ENCODE data around the gene EMC8. TPM values are rescaled to one million over a fixed set of nuclear protein-coding genes. Genes with fewer than 3 reads are reported as not detected.

The EMC8 gene
- total RNA-seq, 1 experiment from 2014 or later = 38.2 TPM

DNA sequence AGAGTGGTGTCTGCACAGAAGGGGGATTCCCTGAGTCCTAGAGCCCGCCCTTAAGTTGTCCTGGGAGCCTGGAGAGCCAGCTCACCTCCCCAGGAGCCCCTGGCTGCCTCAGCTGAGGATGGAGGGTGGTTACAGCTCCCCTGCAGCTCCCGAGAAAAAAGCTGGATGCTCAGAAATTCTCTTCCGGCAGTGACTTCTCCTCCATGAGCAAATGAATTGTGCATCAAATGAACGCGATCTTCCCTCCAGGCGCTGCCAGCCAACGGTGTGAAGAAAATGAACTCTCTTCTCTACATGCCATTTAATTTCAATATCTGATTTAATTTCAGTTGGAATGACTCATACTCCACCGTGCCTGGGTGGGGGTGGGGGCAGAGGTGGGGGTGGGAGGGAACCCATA, 34.1 kb downstream of the EMC8 start:
- H3F3A ChIP-seq (ENCODE audit: insufficient read depth, low read depth) = peaks cover 20% of the 10 kb centered on the region; the same call in 1 of the 2 replicates
- H3K79me2 ChIP-seq (ENCODE audit: low read depth) = no peaks in the 10 kb centered on the region
- no peaks in the 10 kb centered on the region for H3K9me2 ChIP-seq (ENCODE audit: insufficient read depth)
- H4K20me1 ChIP-seq (ENCODE audit: insufficient read depth) = no peaks in the 10 kb centered on the region
- H3K9me3 ChIP-seq (ENCODE audit: insufficient read depth, low read depth) = no peaks in the 10 kb centered on the region
- H3K4me1 ChIP-seq (replicated peaks; ENCODE audit: insufficient read depth) = peaks cover 15% of the 10 kb centered on the region
- POLR2A ChIA-PET (ENCODE audit: unreplicated experiment) = no interaction called here
- no peak overlapping the region for H3K4me3 ChIP-seq
- TF ChIP-seq CTCF (conservative IDR thresholded peaks at IDR 0.05) (no peak), EZH2 (IDR thresholded peaks at IDR 0.05; ENCODE audit: low read depth) (no peak)
- H3K36me3 ChIP-seq (ENCODE audit: low read depth) = no peaks in the 10 kb centered on the region
- H2AFZ ChIP-seq = no peak overlapping the region
- CTCF ChIA-PET = no interaction called here
- H3K4me2 ChIP-seq = no peak overlapping the region
- intact Hi-C loops (cut with micrococcal nuclease; ENCODE audit: unreplicated experiment) = no loop called here
- no peak for DNase-seq
- BruUV-seq (replicated peaks) = no TSS peak
- H3K27me3 ChIP-seq (ENCODE audit: insufficient read depth, low read depth) = no peaks in the 10 kb centered on the region
- H3K27ac ChIP-seq = no peak overlapping the region

DNA sequence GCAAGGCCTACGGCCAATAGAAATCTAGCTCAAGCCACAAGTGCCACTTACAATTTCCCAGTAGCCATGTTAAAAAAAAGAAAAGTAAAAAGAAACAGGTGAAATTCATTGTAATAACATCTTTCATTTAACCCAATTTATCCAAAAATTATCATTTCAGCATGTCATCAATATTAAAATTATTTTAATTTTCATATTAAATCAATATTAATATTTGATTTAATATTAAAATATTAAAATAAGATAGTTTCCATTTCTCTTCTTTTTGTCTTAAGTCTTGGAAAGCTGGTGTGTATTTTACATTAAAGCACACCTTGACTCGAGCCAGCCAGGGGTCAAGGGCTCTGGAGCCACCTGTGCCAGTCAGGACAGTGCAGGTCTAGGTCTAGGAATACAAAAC, 35.7 kb downstream of the EMC8 start:
- Histone ChIP-seq H3K4me1 (replicated peaks; ENCODE audit: insufficient read depth) (peaks cover 15% of the 10 kb centered on the region), H4K20me1 (ENCODE audit: insufficient read depth) (no peaks in the 10 kb centered on the region), H3K36me3 (ENCODE audit: low read depth) (no peaks in the 10 kb centered on the region), H3F3A (ENCODE audit: insufficient read depth, low read depth) (peaks cover 19% of the 10 kb centered on the region; the same call in 1 of the 2 replicates), H3K4me3 (no peak overlapping the region), H3K9me2 (ENCODE audit: insufficient read depth) (no peaks in the 10 kb centered on the region), H3K27ac (no peak overlapping the region), H3K9me3 (ENCODE audit: insufficient read depth, low read depth) (no peaks in the 10 kb centered on the region), H3K4me2 (no peak overlapping the region), H3K27me3 (ENCODE audit: insufficient read depth, low read depth) (no peaks in the 10 kb centered on the region), H3K79me2 (ENCODE audit: low read depth) (no peaks in the 10 kb centered on the region), H2AFZ (no peak overlapping the region)
- intact Hi-C loops (cut with micrococcal nuclease; ENCODE audit: unreplicated experiment) = no loop called here
- no peak for TF ChIP-seq EZH2 (IDR thresholded peaks at IDR 0.05; ENCODE audit: low read depth)
- TF ChIP-seq CTCF (conservative IDR thresholded peaks at IDR 0.05) = no peak
- ChIA-PET CTCF (no interaction called here), POLR2A (ENCODE audit: unreplicated experiment) (no interaction called here)
- BruUV-seq (replicated peaks) = no TSS peak
- no peak for DNase-seq

DNA sequence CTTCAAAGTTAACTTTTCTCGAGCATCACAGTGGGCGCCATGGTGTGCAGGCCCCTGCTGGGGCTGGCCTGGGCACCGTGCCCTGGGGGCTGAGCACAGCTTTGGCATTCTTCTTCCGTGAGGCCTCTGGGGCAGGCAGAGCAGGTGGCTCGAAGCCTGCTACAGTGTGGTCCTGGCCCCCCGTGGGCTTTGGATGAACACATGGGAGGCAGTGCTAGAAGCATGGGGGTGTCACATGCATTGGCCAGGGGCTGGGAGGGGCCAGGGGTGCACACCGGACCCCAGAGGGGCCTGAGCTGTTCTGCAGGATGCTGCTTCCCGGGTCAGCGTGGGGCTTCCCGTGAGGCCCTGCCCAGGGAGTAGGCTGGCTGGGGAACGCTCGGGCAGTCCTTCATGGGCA, 36.4 kb downstream of the EMC8 start:
- H3K9me3 ChIP-seq (ENCODE audit: insufficient read depth, low read depth) = no peaks in the 10 kb centered on the region
- intact Hi-C loops (cut with micrococcal nuclease; ENCODE audit: unreplicated experiment) = no loop called here
- no peak for DNase-seq
- peaks cover 11% of the 10 kb centered on the region for H3K4me1 ChIP-seq (replicated peaks; ENCODE audit: insufficient read depth)
- no peak overlapping the region for H3K4me2 ChIP-seq
- ChIA-PET CTCF (no interaction called here), POLR2A (ENCODE audit: unreplicated experiment) (no interaction called here)
- BruUV-seq (replicated peaks) = no TSS peak
- no peaks in the 10 kb centered on the region for H3K79me2 ChIP-seq (ENCODE audit: low read depth)
- H3K27me3 ChIP-seq (ENCODE audit: insufficient read depth, low read depth) = no peaks in the 10 kb centered on the region
- H3K4me3 ChIP-seq = no peak overlapping the region
- no peaks in the 10 kb centered on the region for H4K20me1 ChIP-seq (ENCODE audit: insufficient read depth)
- no peak overlapping the region for H2AFZ ChIP-seq
- no peaks in the 10 kb centered on the region for H3K36me3 ChIP-seq (ENCODE audit: low read depth)
- H3K27ac ChIP-seq = no peak overlapping the region
- TF ChIP-seq EZH2 (IDR thresholded peaks at IDR 0.05; ENCODE audit: low read depth) (no peak), CTCF (conservative IDR thresholded peaks at IDR 0.05) (no peak)
- no peaks in the 10 kb centered on the region for H3K9me2 ChIP-seq (ENCODE audit: insufficient read depth)
- H3F3A ChIP-seq (ENCODE audit: insufficient read depth, low read depth) = peaks cover 13% of the 10 kb centered on the region; the same call in 1 of the 2 replicates

Data from PC-9 (cell line).